Stimulated activated CD8-positive, alpha-beta memory T cell treated with anti-CD3 and anti-CD28 coated beads, Interleukin-12 subunit alpha, Interleukin-12 subunit beta, amount 100 ng/mL, for 4 hours (primary cell): ENCODE measurements around the gene PITX2.
"Not testable (repeated sequence)": the region's sequence is repeated elsewhere in the genome, so short reads cannot be mapped to it uniquely, and the experiment has no call there.

ENCODE experiments used
- DNase-seq: peaks from one replicate; pipeline ENCODE4 v3.0.0-alpha.2; 2020; ENCODE audit warnings: low read depth

The PITX2 gene

GRCh38 chr4:110610940-110611831 is 11.7 kb downstream of the PITX2 start:
- no peak for DNase-seq

DNA sequence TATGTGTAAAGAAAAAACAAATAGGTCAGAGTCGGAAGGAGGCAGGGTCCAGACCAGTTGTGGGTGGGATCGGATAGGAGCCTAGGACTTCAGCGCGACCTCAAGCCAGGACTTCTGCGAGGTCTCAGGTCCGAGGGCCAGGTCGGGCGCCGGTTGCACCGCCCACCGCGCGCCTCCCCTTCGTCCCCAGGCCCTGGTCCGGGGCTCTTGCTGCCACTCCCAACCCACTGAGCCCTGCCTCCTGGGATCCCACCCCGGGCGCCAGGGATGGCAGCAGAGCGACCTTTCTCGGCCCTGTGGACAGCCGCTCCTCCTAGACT is 12.3 kb downstream of the PITX2 start:
- no peak for DNase-seq

DNA sequence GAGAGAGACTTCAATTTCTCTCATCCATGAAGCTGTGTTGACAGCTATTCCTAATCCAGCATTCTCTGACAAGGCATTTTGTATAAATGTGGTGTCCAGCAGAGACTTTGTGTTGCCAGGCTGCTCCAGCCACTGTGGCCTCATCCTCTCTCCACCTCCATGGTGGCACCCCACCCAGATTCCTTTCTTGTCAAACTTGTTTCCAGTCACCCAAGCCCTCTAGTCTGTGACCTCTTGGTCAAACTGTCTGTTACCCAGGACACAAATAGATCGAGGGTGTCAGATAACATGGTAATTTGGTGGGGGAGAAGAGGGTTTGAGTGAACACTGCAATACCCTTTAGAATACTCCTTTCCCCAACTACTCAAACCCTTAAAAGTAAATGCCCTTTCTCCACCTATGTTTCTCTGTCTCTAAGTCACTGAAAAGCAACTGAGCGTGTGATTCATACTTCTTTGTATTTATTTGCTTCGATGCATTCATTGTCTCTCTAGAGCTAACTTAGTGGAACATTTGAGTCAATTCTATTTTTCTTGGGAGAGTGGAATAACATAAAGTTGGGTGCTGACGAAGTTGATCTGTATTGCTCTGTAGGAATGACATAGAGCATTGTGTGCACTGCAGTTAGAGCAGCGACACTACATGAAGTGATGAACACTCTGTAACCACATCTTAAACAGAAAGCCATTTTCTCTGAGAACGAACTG is 13.7 kb downstream of the PITX2 start:
- DNase-seq: no peak

- DNase-seq: no peak
Measured at GRCh38 chr4:110605077-110605476, 17.8 kb downstream of the PITX2 start.

GRCh38 chr4:110602061-110602460 is 20.8 kb downstream of the PITX2 start:
- DNase-seq: no peak

DNA sequence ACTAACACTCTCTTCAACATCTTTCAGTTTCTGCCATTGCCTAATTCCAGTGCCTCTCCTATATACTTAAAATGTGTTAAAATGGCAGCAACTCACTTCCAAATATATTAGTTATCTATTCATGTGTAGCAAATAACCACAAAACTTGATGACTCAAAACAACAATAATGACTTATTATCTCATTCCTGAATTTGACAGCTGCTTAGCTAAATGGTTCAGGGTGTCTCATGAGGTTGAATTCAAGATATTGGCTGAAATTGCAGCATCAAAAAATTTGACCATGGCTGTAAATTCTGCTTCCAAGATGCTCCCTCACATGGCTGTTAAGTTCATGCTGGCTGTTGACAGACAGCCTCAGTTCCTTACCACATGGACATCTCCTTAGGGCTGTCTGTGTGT is 25.3 kb downstream of the PITX2 start:
- DNase-seq: no peak

DNA sequence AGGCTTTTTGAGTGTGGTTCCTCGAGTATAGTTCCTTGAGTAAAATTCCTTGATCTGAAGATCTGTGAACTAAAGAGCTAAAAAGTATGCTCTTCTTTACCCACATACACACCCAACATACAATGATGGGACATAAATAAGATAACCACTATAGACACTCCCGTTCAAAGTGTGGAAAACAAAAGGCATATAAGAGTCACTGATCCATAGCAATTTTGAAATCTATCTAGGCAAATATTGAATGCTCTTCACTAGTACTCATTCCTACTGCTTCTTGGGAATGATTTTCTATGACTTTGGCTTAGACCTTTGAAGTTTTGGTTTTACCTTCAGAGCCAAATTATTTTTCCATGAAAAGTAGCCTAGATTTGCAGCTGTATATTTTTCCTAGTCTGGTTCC is 26.4 kb downstream of the PITX2 start:
- no peak for DNase-seq

DNA sequence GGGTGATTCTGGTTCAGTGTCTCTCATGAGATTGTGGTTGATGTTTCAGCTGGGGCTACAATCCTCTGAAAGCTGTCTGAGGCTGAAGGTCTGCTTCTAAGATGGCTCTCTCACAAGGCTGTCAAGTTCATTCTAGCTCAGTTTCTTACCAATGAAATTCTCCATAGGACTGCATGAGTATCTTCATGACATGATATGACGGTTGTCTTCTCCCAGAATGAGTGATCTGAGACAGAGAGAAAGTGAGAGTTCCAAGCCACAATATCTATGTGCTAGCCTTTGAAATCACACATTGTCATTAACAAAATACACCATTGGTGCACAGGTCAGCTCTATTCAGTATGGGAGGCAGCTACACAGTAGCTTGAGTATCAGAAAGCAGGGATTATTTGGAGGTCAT is 27.3 kb downstream of the PITX2 start:
- no peak for DNase-seq

DNA sequence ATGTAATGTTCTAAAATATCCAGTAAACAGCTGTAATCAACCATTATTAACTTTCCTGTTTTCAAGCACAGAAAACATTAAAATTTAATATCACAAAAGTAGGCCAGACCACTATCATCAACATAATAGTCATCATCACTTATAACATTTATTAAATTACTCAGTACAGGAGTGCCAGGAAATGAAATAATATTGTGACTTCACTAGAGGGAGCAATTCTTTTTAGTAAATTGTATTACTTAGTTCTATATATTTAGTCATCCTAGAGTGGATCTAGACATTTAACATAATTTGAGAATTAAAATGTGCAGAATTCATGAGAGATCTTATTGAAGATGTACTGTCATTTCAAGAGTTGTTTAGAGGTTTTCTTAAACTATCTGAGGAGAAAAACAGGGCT is 33.6 kb downstream of the PITX2 start:
- no peak for DNase-seq

DNA sequence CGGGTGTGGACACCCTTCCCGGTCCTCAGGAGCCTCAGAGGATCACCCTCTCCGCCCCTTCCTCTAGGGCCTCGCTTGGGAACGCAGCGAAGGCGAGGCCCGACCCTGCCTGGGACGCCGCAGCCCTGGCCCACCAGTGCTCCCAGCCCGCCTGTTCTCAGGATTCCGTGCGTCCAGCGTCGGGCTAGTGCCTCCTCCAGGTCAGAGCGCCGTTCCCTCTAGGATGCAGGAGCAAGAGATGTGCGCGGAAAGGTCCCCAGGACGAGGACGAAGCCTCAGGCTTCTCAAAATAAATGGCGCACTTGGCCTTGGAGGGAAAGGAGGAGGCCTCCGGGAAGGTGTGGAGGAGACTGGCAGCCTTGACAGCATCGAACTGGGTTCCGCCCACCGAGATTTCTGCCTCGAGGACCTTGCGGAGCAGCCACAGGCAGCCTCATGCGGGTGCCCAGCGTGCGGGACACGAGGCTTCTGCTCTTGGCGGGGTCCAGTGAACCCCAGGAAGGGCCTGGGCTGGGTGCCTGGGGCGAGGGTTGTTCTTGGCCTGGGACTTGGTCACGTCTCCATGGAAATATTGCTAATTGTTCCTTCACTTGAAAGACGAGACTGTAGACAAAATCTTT is 35.1 kb downstream of the PITX2 start:
- DNase-seq: no peak

- DNase-seq: no peak
Measured at GRCh38 chr4:110586131-110586850, 36.6 kb downstream of the PITX2 start.

DNA sequence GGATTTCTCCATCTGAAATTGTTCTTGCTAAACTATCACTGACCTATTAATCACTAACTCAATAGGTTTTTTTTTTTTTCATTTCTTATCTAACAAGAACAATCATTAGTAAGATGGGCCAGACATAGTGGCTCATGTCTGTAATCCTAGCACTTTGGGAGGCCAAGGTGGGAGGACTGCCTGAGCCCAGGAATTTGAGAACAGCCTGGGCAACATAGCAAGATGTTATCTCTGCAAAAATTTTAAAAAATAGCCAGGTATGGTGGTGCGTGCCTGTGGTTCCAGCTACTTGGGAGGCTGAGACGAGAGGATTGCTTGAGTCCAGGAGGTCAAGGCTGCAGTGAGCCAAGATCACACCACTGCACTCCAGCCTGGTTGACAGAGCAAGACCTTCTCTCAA is 46.2 kb downstream of the PITX2 start:
- DNase-seq: not testable (repeated sequence)
